Bronchial epithelial cell (primary cell): ENCODE results near the gene BANF2. TPM values are rescaled to one million over a fixed set of nuclear protein-coding genes. Genes with fewer than 3 reads are reported as not detected.

Experiments used
- DNase-seq: peaks from one replicate; pipeline ENCODE4 v3.0.0-alpha.2; 2010; ENCODE audit warnings: low read depth
- FAIRE-seq: peaks from 2 replicates; lab custom pipeline; 2011; peaks lifted over from hg19 to GRCh38; lab: Jason Lieb, UNC
- H3K27me3 ChIP-seq: 2 replicates; pipeline ENCODE4 v1.5.1; 2011; ENCODE audit warnings: low read length; ENCODE audit not compliant: control insufficient read depth, insufficient read depth
- H3K36me3 ChIP-seq: 2 replicates; pipeline ENCODE4 v1.5.1; 2011; ENCODE audit warnings: low read length; ENCODE audit not compliant: control insufficient read depth, insufficient read depth
- H3K4me3 ChIP-seq: 2 replicates; pipeline ENCODE4 v1.5.1; 2011; ENCODE audit warnings: mild to moderate bottlenecking, low read depth, low read length, control low read depth
- CTCF ChIP-seq: IDR thresholded peaks from 2 replicates; pipeline ENCODE4 v1.5.1; 2011; ENCODE audit warnings: mild to moderate bottlenecking, moderate library complexity, low read length, control low read depth, inconsistent platforms; ENCODE audit not compliant: insufficient read depth, severe bottlenecking
- total RNA-seq: library from RNA; depleted of rRNA; stranded (reverse); fragments of >200 nt; gene quantifications from 2 replicates; pipeline ENCODE4 v1.2.1, GENCODE V29; 2014

The BANF2 gene
- total RNA-seq, 1 donor from 2014 or later, result not detected

- H3K4me3 ChIP-seq, result no peak overlapping the region
- H3K36me3 ChIP-seq, result peaks cover 15% of the 10 kb centered on the region
- TF ChIP-seq CTCF, result no peak
- FAIRE-seq, result peak; percentile 18
- no peak for DNase-seq
- H3K27me3 ChIP-seq, result no peaks in the 10 kb centered on the region
These were observed 37.3 kb upstream of the BANF2 start for GRCh38 chr20:17662333-17663039.

- FAIRE-seq (no peak), DNase-seq (no peak)
- peaks cover 14% of the 10 kb centered on the region for H3K36me3 ChIP-seq
- no peak overlapping the region for H3K4me3 ChIP-seq
- no peaks in the 10 kb centered on the region for H3K27me3 ChIP-seq
- no peak for TF ChIP-seq CTCF
These were observed 36.7 kb upstream of the BANF2 start for GRCh38 chr20:17663040-17663399.

GRCh38 chr20:17663486-17663885 lies 36.3 kb upstream of the BANF2 start:
- no peaks in the 10 kb centered on the region for H3K27me3 ChIP-seq
- TF ChIP-seq CTCF, result no peak
- FAIRE-seq (no peak), DNase-seq (no peak)
- no peak overlapping the region for H3K4me3 ChIP-seq
- peaks cover 12% of the 10 kb centered on the region for H3K36me3 ChIP-seq

GRCh38 chr20:17664025-17664633 lies 35.6 kb upstream of the BANF2 start:
- DNase-seq, result no peak
- FAIRE-seq, result no peak
- Histone ChIP-seq H3K4me3 (no peak overlapping the region), H3K27me3 (no peaks in the 10 kb centered on the region), H3K36me3 (peaks cover 11% of the 10 kb centered on the region)
- TF ChIP-seq CTCF, result no peak

GRCh38 chr20:17665756-17666155 lies 34.0 kb upstream of the BANF2 start:
- Histone ChIP-seq H3K27me3 (no peaks in the 10 kb centered on the region), H3K4me3 (no peak overlapping the region), H3K36me3 (peaks cover 4% of the 10 kb centered on the region)
- FAIRE-seq (no peak), DNase-seq (no peak)
- TF ChIP-seq CTCF, result no peak
